GM11168 (cell line): ENCODE results near the gene NUP210L.
"Not testable (repeated sequence)": the region's sequence is repeated elsewhere in the genome, so short reads cannot be mapped to it uniquely, and the experiment has no call there.

Experiments used
- in situ Hi-C: fragments of 300-500 bp; cut with MboI; formaldehyde crosslinking; loops from one replicate; pipeline ENCODE4 v1.12.0; 2022; ENCODE audit warnings: low sequenced_read_pairs; ENCODE audit not compliant: unreplicated experiment

The NUP210L gene

GRCh38 chr1:154104433-154105082 lies 50.3 kb downstream of the NUP210L start:
- in situ Hi-C loops = no loop called here

GRCh38 chr1:154100141-154100540 lies 54.7 kb downstream of the NUP210L start:
- in situ Hi-C loops = not testable (repeated sequence)

- in situ Hi-C loops = no loop called here
Observed at GRCh38 chr1:154097873-154098272, 57.0 kb downstream of the NUP210L start.

DNA sequence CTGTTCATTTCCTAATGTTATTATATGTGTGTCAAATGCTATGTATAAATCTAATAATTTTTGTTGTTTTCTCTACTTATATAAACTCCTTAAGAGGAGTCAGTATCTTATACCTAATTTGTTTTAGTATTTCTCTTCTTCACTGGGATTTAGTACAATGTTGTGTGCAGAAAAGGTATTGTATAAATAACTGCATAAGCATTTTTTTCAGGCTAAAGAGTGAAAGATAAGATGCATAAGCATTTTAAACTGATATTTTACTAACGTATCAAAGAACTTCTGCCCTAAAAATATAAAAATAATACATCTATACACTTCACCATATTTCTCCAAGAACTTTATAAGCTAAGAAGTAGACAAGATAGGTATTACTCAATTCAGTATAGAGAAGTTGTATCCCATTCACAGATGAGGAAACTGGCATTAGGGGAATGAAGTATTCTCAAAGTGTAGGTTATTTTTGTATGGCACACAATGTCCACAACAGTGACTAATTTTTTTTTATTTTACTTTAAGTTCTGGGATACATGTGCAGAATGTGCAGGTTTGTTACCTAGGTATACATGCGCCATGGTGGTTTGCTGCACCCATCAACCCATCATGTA lies 59.3 kb downstream of the NUP210L start:
- in situ Hi-C loops = no loop called here

DNA sequence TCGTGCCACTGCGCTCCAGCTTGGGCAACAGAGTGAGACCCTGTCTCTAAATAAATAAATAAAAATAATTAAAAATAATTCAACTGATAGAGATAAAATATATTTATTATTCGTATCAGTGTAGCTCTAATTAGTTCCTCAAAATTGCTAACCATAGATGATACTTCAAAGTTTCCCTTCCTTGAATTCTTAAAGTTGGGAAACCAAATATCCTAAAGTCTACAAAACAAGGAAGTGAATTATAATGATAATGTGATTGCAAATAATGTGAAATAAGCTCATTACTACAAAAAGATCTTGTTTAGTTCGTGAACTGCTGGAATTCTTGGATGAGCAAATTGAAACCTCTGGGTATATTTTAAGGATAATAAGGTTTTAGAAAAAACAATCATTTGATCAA lies 60.5 kb downstream of the NUP210L start:
- in situ Hi-C loops = no loop called here

GRCh38 chr1:154093699-154094098 lies 61.2 kb downstream of the NUP210L start:
- in situ Hi-C loops = no loop called here

GRCh38 chr1:154091706-154092105 lies 63.2 kb downstream of the NUP210L start:
- in situ Hi-C loops = no loop called here

DNA sequence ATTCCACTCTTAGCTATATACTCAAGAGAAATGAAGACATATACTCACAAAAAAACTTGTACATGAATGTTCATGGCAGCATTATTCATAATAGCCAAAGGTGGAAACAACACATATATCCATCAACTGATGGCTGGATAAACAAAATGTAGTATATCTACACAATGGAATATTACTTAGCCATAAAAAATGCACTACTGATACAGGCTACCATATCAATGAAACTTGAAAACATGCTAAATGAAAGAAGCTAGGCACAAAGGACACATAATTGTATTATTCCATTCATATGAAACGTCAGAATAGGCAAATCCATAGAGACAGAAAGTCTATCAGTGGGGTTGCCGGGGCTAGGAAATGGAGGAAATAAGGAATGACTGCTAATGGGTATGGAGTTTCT lies 67.3 kb downstream of the NUP210L start:
- in situ Hi-C loops = no loop called here

DNA sequence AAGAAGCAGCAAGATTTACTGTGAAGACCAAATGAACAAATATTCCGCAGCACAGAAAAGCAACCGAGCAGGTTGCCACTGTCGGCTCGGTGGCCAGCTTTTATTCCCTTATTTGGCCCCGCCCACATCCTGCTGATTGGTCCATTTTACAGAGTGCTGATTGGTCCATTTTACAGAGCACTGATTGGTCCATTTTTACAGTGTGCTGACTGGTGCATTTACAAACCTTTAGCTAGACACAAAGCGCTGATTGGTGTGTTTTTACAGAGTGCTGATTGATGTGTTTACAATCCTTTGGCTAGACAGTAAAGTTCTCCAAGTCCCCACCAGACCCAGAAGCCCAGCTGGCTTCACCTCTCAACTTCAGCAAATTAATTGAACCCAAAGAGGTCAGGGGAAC lies 71.8 kb downstream of the NUP210L start:
- in situ Hi-C loops = not testable (repeated sequence)

- in situ Hi-C loops = no loop called here
Observed at GRCh38 chr1:154081386-154082126, 73.3 kb downstream of the NUP210L start.

DNA sequence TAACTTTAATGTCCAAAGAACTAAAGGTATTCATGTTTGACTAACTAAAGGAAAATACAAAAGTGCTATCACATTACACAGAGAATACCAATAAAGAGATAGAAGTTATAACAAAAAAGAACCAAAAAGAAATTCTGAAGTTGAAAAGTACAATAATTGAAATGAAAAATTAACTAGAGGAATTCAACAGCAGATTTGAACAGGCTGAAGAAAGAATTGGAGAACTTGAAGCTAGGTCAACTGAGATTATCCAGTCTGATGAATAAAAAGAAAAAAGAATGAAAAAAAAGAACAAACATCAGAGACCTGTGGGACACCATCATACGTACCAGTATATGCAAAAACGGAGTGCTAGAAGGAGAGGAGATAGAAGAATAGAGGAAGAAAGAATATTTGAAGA lies 78.5 kb downstream of the NUP210L start:
- in situ Hi-C loops = no loop called here

DNA sequence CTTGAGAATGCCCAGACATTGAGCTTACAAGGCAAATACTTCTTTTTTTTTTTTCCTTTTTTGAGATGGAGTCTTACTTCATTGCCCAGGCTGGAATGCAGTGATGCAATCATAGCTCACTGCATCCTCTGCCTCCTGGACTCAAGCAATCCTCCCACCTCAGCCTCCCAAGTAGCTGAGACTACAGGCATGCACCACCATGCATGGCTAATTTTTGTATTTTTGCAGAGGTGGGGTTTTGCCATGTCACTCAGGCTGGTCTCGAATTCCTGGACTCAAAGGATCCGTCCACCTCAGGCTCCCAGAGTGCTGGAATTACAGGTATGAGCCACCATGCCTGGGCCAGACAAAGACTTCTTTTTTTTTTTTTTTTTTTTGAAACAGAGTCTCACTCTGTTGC lies 79.1 kb downstream of the NUP210L start:
- in situ Hi-C loops = no loop called here

GRCh38 chr1:154062309-154062708 lies 92.6 kb downstream of the NUP210L start:
- in situ Hi-C loops = no loop called here

- in situ Hi-C loops = not testable (repeated sequence)
Observed at GRCh38 chr1:154047436-154047835, 107.4 kb downstream of the NUP210L start.

DNA sequence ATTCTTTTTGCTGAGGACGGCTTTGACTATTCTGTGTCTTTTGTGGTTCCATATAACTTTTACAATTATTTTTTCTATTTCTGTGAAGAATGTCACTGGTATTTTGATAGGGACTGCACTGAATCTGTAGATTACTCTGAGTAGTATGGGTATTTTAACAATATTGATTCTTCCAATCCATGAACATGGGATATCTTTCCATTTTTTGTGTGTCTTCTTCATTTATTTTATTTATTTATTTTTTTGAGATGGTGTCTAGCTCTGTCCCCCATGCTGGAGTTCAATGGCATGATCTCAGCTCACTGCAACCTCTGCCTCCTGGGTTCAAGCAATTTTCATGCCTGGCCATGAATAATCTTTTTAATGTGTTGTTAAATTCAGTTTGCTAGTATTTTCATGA lies 121.2 kb downstream of the NUP210L start:
- in situ Hi-C loops = not testable (repeated sequence)

DNA sequence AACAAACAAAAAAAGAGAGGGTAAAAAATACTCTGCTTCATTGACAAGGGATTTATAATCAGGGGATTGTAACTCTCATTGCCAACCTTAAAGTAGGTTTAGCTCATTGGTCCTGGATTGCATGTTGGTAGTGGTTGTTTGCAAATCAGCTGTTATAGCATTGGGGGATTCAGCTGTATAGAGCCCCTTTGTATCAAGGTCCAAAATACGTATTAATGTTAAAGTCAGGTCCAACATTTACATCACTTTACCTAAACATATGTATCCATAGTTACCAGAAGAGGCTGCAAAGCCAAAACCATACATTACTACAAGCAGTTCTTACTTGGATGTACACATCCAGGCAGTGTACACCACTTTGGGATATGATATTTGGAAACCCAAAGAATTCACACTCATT lies 134.9 kb downstream of the NUP210L start:
- in situ Hi-C loops = no loop called here

DNA sequence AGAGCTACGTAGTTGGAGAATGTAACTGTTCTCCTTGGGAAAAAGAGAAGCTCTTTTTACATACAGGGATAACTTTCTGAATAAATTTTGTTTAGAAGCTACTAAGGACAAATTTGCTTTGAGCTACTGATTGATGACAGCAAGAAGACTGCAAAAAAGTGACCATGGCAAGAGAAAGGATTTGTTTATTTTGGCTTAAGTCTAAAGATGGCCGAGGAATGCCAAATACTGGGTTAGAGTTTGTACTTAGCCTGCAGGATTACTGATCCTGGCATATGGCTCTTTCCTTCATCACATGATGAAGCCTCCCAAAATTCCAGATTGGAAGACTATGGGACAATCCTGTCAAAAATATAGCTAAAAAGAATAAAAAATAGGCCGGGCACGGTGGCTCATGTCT lies 135.6 kb downstream of the NUP210L start:
- in situ Hi-C loops = no loop called here

DNA sequence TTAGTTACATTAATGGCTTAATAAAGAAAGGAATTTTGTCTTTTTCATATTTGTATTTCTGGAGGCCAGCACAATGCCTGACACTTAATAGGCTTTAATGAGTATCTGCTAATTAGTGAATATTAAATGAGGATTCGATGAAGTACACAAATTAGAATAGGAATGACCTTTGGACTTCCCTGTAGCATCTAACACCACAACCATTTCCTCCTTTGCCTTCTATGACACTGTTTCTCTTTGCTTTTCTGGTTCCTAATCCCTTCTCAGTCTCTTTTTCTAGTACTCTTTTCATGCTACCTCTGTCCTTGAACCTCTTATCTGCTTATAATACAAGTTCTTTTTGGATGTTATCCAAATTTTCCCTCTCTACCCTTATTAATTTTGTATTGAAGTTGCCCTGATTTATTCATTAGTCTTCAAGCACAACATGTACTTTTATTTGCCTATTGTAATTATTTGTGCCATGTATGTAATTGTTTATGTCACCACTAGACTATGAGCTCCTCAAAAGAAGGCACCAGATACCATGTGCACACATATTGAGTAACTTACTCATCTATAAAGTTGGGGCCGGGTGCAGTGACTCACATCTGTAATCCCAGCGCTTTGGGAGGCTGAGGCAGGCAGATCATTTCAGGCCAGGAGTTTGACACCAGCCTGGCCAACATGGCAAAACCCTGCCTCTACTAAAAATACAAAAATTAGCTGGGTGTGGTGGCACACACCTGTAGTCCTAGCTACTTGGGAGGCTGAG lies 140.5 kb downstream of the NUP210L start:
- in situ Hi-C loops = no loop called here

DNA sequence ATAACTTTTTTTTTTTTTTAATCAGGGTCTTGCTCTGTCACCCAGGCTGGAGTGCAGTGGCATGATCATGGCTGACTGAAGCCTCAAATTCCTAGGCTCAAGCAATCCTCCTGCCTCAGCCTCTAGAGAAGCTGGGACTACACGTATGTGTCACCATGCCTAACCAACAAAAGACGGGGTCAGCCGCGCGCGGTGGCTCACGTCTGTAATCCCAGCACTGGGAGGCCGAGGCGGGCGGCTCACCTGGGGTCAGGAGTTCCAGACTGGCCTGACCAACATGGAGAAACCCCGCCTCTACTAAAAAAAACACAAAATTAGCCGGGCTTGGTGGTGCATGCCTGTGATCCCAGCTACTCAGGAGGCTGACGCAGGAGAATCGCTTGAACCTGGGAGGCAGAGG lies 142.3 kb downstream of the NUP210L start:
- in situ Hi-C loops = not testable (repeated sequence)

DNA sequence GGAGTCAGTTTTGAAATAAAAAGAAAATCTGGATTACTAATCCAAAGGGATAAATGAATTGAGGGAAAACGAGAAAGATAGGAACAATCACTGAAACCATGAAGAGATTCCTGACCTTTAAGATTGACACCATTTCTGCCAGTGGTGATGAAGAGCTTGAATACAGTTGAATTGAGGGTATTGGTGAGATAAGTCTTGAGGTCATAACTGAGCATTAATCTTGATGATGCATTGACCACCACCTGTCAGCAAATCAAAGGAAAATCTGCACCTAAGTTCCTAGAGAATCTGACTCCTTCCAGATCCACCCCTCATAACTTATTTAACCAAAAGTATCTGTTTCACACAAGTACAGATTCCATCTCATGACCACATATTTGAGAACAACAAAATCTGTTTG lies 142.7 kb downstream of the NUP210L start:
- in situ Hi-C loops = no loop called here

- in situ Hi-C loops = no loop called here
Observed at GRCh38 chr1:154006136-154006535, 148.7 kb downstream of the NUP210L start.
